ENCODE data around the gene HNF4A. TPM values are rescaled to one million over a fixed set of nuclear protein-coding genes. Genes with fewer than 3 reads are reported as not detected.

Gene HNF4A
- polyA plus RNA-seq, 1 donor from 2014 or later, result not detected

DNA sequence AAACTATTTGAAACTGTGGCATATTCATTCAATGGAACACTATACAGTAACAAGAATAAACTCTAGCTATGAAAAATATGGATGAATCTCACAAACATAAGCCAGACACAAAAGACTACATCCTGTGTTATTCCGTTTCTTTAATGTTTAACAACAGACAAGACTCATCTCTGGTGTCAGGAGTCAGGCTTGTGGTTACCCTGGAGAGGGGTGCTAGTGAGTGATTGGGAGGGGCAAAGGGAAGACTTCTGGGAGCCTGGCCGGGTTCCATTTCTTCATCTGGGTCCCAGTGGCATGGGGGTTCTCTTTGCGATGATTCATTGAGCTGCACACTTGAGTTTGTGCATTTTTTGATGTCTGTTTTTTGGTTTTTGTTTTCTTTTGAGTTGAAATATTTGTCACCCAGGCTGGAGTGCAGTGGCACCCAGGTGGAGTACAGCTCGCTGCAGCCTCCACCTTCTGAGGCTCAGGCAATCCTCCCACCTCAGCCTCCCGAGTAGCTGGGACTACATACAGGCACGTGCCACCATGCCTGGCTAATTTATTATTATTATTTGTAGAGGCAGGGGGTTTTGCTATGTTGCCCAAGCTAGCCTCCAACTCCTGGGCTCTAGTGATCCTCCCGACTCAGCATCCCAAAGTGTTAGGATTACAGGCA lies 98.9 kb downstream of the HNF4A start:
- TF ChIP-seq EZH2 (IDR thresholded peaks at IDR 0.05; ENCODE audit: borderline replicate concordance, insufficient read depth, low read length, poor library complexity, severe bottlenecking) (no peak), EP300 (conservative IDR thresholded peaks at IDR 0.05; ENCODE audit: poor library complexity, severe bottlenecking) (no peak), POLR2AphosphoS5 (IDR thresholded peaks at IDR 0.05) (no peak), SMC3 (conservative IDR thresholded peaks at IDR 0.05; ENCODE audit: poor library complexity) (no peak), RAD21 (conservative IDR thresholded peaks at IDR 0.05) (no peak), TAF1 (IDR thresholded peaks at IDR 0.05; ENCODE audit: low read depth) (no peak), MXI1 (conservative IDR thresholded peaks at IDR 0.05; ENCODE audit: poor library complexity, severe bottlenecking) (no peak)
- TF ChIP-seq, protein P1, sequence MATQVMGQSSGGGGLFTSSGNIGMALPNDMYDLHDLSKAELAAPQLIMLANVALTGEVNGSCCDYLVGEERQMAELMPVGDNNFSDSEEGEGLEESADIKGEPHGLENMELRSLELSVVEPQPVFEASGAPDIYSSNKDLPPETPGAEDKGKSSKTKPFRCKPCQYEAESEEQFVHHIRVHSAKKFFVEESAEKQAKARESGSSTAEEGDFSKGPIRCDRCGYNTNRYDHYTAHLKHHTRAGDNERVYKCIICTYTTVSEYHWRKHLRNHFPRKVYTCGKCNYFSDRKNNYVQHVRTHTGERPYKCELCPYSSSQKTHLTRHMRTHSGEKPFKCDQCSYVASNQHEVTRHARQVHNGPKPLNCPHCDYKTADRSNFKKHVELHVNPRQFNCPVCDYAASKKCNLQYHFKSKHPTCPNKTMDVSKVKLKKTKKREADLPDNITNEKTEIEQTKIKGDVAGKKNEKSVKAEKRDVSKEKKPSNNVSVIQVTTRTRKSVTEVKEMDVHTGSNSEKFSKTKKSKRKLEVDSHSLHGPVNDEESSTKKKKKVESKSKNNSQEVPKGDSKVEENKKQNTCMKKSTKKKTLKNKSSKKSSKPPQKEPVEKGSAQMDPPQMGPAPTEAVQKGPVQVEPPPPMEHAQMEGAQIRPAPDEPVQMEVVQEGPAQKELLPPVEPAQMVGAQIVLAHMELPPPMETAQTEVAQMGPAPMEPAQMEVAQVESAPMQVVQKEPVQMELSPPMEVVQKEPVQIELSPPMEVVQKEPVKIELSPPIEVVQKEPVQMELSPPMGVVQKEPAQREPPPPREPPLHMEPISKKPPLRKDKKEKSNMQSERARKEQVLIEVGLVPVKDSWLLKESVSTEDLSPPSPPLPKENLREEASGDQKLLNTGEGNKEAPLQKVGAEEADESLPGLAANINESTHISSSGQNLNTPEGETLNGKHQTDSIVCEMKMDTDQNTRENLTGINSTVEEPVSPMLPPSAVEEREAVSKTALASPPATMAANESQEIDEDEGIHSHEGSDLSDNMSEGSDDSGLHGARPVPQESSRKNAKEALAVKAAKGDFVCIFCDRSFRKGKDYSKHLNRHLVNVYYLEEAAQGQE (IDR thresholded peaks at IDR 0.05; ENCODE audit: borderline replicate concordance), result no peak
- TF ChIP-seq, protein P2, sequence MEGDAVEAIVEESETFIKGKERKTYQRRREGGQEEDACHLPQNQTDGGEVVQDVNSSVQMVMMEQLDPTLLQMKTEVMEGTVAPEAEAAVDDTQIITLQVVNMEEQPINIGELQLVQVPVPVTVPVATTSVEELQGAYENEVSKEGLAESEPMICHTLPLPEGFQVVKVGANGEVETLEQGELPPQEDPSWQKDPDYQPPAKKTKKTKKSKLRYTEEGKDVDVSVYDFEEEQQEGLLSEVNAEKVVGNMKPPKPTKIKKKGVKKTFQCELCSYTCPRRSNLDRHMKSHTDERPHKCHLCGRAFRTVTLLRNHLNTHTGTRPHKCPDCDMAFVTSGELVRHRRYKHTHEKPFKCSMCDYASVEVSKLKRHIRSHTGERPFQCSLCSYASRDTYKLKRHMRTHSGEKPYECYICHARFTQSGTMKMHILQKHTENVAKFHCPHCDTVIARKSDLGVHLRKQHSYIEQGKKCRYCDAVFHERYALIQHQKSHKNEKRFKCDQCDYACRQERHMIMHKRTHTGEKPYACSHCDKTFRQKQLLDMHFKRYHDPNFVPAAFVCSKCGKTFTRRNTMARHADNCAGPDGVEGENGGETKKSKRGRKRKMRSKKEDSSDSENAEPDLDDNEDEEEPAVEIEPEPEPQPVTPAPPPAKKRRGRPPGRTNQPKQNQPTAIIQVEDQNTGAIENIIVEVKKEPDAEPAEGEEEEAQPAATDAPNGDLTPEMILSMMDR (IDR thresholded peaks at IDR 0.05; ENCODE audit: poor library complexity, severe bottlenecking), result no peak
- no peaks in the 10 kb centered on the region for H3K79me2 ChIP-seq (replicated peaks; ENCODE audit: insufficient read depth, low read length)
- no peaks in the 10 kb centered on the region for H3K9me3 ChIP-seq (ENCODE audit: low read length)
- H3K9me2 ChIP-seq (ENCODE audit: insufficient read depth, low read length), result no peaks in the 10 kb centered on the region
- H3K4me3 ChIP-seq (ENCODE audit: low read length), result no peak overlapping the region
- H3F3A ChIP-seq (ENCODE audit: insufficient read depth, low read length, poor library complexity, severe bottlenecking), result no peaks in the 10 kb centered on the region
- no peak overlapping the region for H3K27ac ChIP-seq (ENCODE audit: low read length)
- H3K36me3 ChIP-seq (ENCODE audit: insufficient read depth, low read length), result no peaks in the 10 kb centered on the region
- H3K27me3 ChIP-seq (ENCODE audit: insufficient read depth, low read depth, low read length), result no peaks in the 10 kb centered on the region
- no peak overlapping the region for H2AFZ ChIP-seq (ENCODE audit: low read depth, low read length)
- H3K4me2 ChIP-seq (ENCODE audit: low read length), result no peak overlapping the region
- H4K20me1 ChIP-seq (ENCODE audit: insufficient read depth), result no peaks in the 10 kb centered on the region
- no peak overlapping the region for H3K9ac ChIP-seq (ENCODE audit: low read length)

DNA sequence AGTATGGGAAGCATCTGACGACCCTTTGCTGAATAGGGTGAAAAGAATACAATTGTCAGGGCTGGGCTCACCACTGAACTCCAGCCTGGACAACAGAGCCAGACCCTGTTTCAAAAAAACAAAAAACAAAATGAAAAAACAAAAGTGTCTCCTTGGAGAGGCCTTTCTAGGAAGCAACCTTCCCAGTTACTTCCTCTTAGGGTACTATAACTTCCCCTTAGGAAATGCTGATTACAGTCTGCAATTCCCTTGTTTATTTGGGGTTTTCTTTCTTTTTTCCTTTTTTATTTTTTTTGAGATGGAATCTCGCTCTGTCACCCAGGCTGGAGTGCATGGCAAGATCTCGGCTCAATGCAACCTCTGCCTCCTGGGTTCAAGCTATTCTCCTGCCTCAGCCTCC lies 99.6 kb downstream of the HNF4A start:
- H3F3A ChIP-seq (ENCODE audit: insufficient read depth, low read length, poor library complexity, severe bottlenecking), result no peaks in the 10 kb centered on the region
- no peak overlapping the region for H3K4me2 ChIP-seq (ENCODE audit: low read length)
- no peak for TF ChIP-seq SMC3 (conservative IDR thresholded peaks at IDR 0.05; ENCODE audit: poor library complexity)
- TF ChIP-seq RAD21 (conservative IDR thresholded peaks at IDR 0.05), result no peak
- no peak for TF ChIP-seq TAF1 (IDR thresholded peaks at IDR 0.05; ENCODE audit: low read depth)
- TF ChIP-seq, protein P1 (IDR thresholded peaks at IDR 0.05; ENCODE audit: borderline replicate concordance), result no peak
- TF ChIP-seq EZH2 (IDR thresholded peaks at IDR 0.05; ENCODE audit: borderline replicate concordance, insufficient read depth, low read length, poor library complexity, severe bottlenecking), result no peak
- TF ChIP-seq, protein P2 (IDR thresholded peaks at IDR 0.05; ENCODE audit: poor library complexity, severe bottlenecking), result no peak
- TF ChIP-seq MXI1 (conservative IDR thresholded peaks at IDR 0.05; ENCODE audit: poor library complexity, severe bottlenecking), result no peak
- no peak for TF ChIP-seq EP300 (conservative IDR thresholded peaks at IDR 0.05; ENCODE audit: poor library complexity, severe bottlenecking)
- TF ChIP-seq POLR2AphosphoS5 (IDR thresholded peaks at IDR 0.05), result no peak
- no peak overlapping the region for H2AFZ ChIP-seq (ENCODE audit: low read depth, low read length)
- no peak overlapping the region for H3K27ac ChIP-seq (ENCODE audit: low read length)
- no peak overlapping the region for H3K9ac ChIP-seq (ENCODE audit: low read length)
- no peaks in the 10 kb centered on the region for H3K9me3 ChIP-seq (ENCODE audit: low read length)
- H3K79me2 ChIP-seq (replicated peaks; ENCODE audit: insufficient read depth, low read length), result no peaks in the 10 kb centered on the region
- no peaks in the 10 kb centered on the region for H3K36me3 ChIP-seq (ENCODE audit: insufficient read depth, low read length)
- H3K27me3 ChIP-seq (ENCODE audit: insufficient read depth, low read depth, low read length), result no peaks in the 10 kb centered on the region
- H3K9me2 ChIP-seq (ENCODE audit: insufficient read depth, low read length), result no peaks in the 10 kb centered on the region
- no peaks in the 10 kb centered on the region for H4K20me1 ChIP-seq (ENCODE audit: insufficient read depth)
- no peak overlapping the region for H3K4me3 ChIP-seq (ENCODE audit: low read length)
